ENCODE measurements around the gene RASSF4.

RASSF4 gene

GRCh38 chr10:44992732-44993225 lies 33.2 kb downstream of the RASSF4 start:
- DNase-seq (ENCODE audit: extremely low read depth, insufficient read length): no peak
- Histone ChIP-seq H3K4me3 (replicated peaks; ENCODE audit: low read depth, low read length) (no peak overlapping the region), H3K27me3 (replicated peaks; ENCODE audit: control insufficient read depth, insufficient read depth, low read length) (no peaks in the 10 kb centered on the region), H3K36me3 (ENCODE audit: control insufficient read depth, insufficient read depth, low read length) (peaks cover 25% of the 10 kb centered on the region)
- no peak for TF ChIP-seq CTCF (IDR thresholded peaks at IDR 0.05; ENCODE audit: insufficient read depth, low read length, poor library complexity, severe bottlenecking)

GRCh38 chr10:44993226-44993921 lies 33.8 kb downstream of the RASSF4 start:
- TF ChIP-seq CTCF (IDR thresholded peaks at IDR 0.05; ENCODE audit: insufficient read depth, low read length, poor library complexity, severe bottlenecking): no peak
- no peaks in the 10 kb centered on the region for H3K27me3 ChIP-seq (replicated peaks; ENCODE audit: control insufficient read depth, insufficient read depth, low read length)
- peaks cover 25% of the 10 kb centered on the region for H3K36me3 ChIP-seq (ENCODE audit: control insufficient read depth, insufficient read depth, low read length)
- no peak for DNase-seq (ENCODE audit: extremely low read depth, insufficient read length)
- no peak overlapping the region for H3K4me3 ChIP-seq (replicated peaks; ENCODE audit: low read depth, low read length)

- H3K4me3 ChIP-seq (replicated peaks; ENCODE audit: low read depth, low read length): no peak overlapping the region
- no peaks in the 10 kb centered on the region for H3K27me3 ChIP-seq (replicated peaks; ENCODE audit: control insufficient read depth, insufficient read depth, low read length)
- no peak for DNase-seq (ENCODE audit: extremely low read depth, insufficient read length)
- peaks cover 23% of the 10 kb centered on the region for H3K36me3 ChIP-seq (ENCODE audit: control insufficient read depth, insufficient read depth, low read length)
- no peak for TF ChIP-seq CTCF (IDR thresholded peaks at IDR 0.05; ENCODE audit: insufficient read depth, low read length, poor library complexity, severe bottlenecking)
Measured at GRCh38 chr10:44993922-44994751, 34.5 kb downstream of the RASSF4 start.

GRCh38 chr10:44994752-44995530 lies 35.3 kb downstream of the RASSF4 start:
- TF ChIP-seq CTCF (IDR thresholded peaks at IDR 0.05; ENCODE audit: insufficient read depth, low read length, poor library complexity, severe bottlenecking): no peak
- Histone ChIP-seq H3K27me3 (replicated peaks; ENCODE audit: control insufficient read depth, insufficient read depth, low read length) (no peaks in the 10 kb centered on the region), H3K36me3 (ENCODE audit: control insufficient read depth, insufficient read depth, low read length) (peaks cover 18% of the 10 kb centered on the region), H3K4me3 (replicated peaks; ENCODE audit: low read depth, low read length) (no peak overlapping the region)
- DNase-seq (ENCODE audit: extremely low read depth, insufficient read length): no peak

GRCh38 chr10:44995581-44995913 lies 35.9 kb downstream of the RASSF4 start:
- DNase-seq (ENCODE audit: extremely low read depth, insufficient read length): no peak
- peaks cover 18% of the 10 kb centered on the region for H3K36me3 ChIP-seq (ENCODE audit: control insufficient read depth, insufficient read depth, low read length)
- no peaks in the 10 kb centered on the region for H3K27me3 ChIP-seq (replicated peaks; ENCODE audit: control insufficient read depth, insufficient read depth, low read length)
- H3K4me3 ChIP-seq (replicated peaks; ENCODE audit: low read depth, low read length): no peak overlapping the region
- no peak for TF ChIP-seq CTCF (IDR thresholded peaks at IDR 0.05; ENCODE audit: insufficient read depth, low read length, poor library complexity, severe bottlenecking)
